HG02642 (cell line): Measurements from ENCODE around the gene PRPF19.

Source experiments
- ATAC-seq: cut with Tn5 transposase; IDR thresholded peaks from one replicate; pipeline ENCODE4 v1.9.1; 2021; ENCODE audit warnings: mild to moderate bottlenecking; ENCODE audit not compliant: unreplicated experiment, poor library complexity

PRPF19 gene

GRCh38 chr11:60878245-60879101 is 27.9 kb downstream of the PRPF19 start:
- ATAC-seq = no peak

- ATAC-seq = no peak
Measured at GRCh38 chr11:60876168-60876485, 30.3 kb downstream of the PRPF19 start.

- ATAC-seq = no peak
Measured at GRCh38 chr11:60875366-60876167, 30.8 kb downstream of the PRPF19 start.

- ATAC-seq = no peak
Measured at GRCh38 chr11:60874421-60875365, 31.7 kb downstream of the PRPF19 start.

GRCh38 chr11:60873533-60873932 is 32.9 kb downstream of the PRPF19 start:
- ATAC-seq = no peak

GRCh38 chr11:60872961-60873524 is 33.3 kb downstream of the PRPF19 start:
- no peak for ATAC-seq

- ATAC-seq = no peak
Measured at GRCh38 chr11:60872124-60872960, 34.0 kb downstream of the PRPF19 start.

GRCh38 chr11:60871378-60872061 is 34.9 kb downstream of the PRPF19 start:
- ATAC-seq = no peak

GRCh38 chr11:60870733-60871377 is 35.5 kb downstream of the PRPF19 start:
- ATAC-seq = no peak

GRCh38 chr11:60870276-60870675 is 36.1 kb downstream of the PRPF19 start:
- no peak for ATAC-seq

GRCh38 chr11:60869451-60869825 is 36.9 kb downstream of the PRPF19 start:
- ATAC-seq = no peak

GRCh38 chr11:60868682-60869450 is 37.5 kb downstream of the PRPF19 start:
- ATAC-seq = no peak

GRCh38 chr11:60867871-60868681 is 38.3 kb downstream of the PRPF19 start:
- no peak for ATAC-seq

- no peak for ATAC-seq
Measured at GRCh38 chr11:60866911-60867870, 39.2 kb downstream of the PRPF19 start, which contains the start of gene ZP1. Gene ZP1, plus strand, starts transcription at chr11:60867542. Its CDS starts 20 bp downstream, at chr11:60867562.

GRCh38 chr11:60864856-60865513 is 41.4 kb downstream of the PRPF19 start:
- no peak for ATAC-seq
